H1 (cell line): ENCODE measurements around the gene TAOK1. TPM values are rescaled to one million over a fixed set of nuclear protein-coding genes. Genes with fewer than 3 reads are reported as not detected.

Experiments
- CTCF ChIA-PET: fragments of 300-600 bp; sonication (Branson Sonifier 250); formaldehyde crosslinking; loops from one replicate; lab custom pipeline; 2021; ENCODE audit not compliant: partially characterized antibody; lab: Charles Lee
- POLR2A ChIA-PET: fragments of 300-600 bp; sonication (Branson Sonifier 250); formaldehyde crosslinking; loops from one replicate; lab custom pipeline; 2021; ENCODE audit warnings: inconsistent platforms; ENCODE audit not compliant: partially characterized antibody; lab: Charles Lee
- DNase-seq, 2 experiments: peaks; one replicate each; pipeline versions ENCODE4 v3.0.0 to v3.0.0-alpha.2; 2010 to 2022; ENCODE audit warnings: low spot score in 2 of 2, low read depth in 1 of 2, mixed read lengths in 1 of 2
- FAIRE-seq: peaks from 2 replicates; lab custom pipeline; 2011; peaks lifted over from hg19 to GRCh38; lab: Jason Lieb, UNC
- H2AFZ ChIP-seq: 2 replicates; pipeline ENCODE4 v1.8.1; 2012; ENCODE audit warnings: low read length, inconsistent platforms
- H2AK5ac ChIP-seq: 2 replicates; pipeline ENCODE4 v1.6.1; 2013; ENCODE audit warnings: low read depth, low read length
- H2BK120ac ChIP-seq: replicated peaks from 2 replicates; pipeline ENCODE3; 2013; ENCODE audit warnings: low read depth, low read length, inconsistent platforms
- H2BK12ac ChIP-seq: 2 replicates; pipeline ENCODE4 v1.6.1; 2013; ENCODE audit warnings: low read depth, low read length
- H2BK15ac ChIP-seq: 2 replicates; pipeline ENCODE4 v1.6.1; 2013; ENCODE audit warnings: low read length
- H2BK20ac ChIP-seq: 2 replicates; pipeline ENCODE4 v1.6.1; 2013; ENCODE audit warnings: low read length
- H2BK5ac ChIP-seq: 2 replicates; pipeline ENCODE4 v1.6.1; 2013; ENCODE audit warnings: low read depth, low read length
- H3K14ac ChIP-seq: 2 replicates; pipeline ENCODE4 v1.6.1; 2013; ENCODE audit warnings: inconsistent platforms; ENCODE audit not compliant: insufficient read length
- H3K18ac ChIP-seq: 2 replicates; pipeline ENCODE4 v1.6.1; 2013; ENCODE audit warnings: low read length; ENCODE audit errors: extremely low read depth
- H3K23ac ChIP-seq: 2 replicates; pipeline ENCODE4 v1.6.1; 2013; ENCODE audit warnings: inconsistent platforms; ENCODE audit not compliant: insufficient read length
- H3K23me2 ChIP-seq: 2 replicates; pipeline ENCODE4 v1.6.1; 2013; ENCODE audit warnings: low read depth, low read length
- H3K27ac ChIP-seq: 2 replicates; pipeline ENCODE4 v1.6.1; 2011; ENCODE audit warnings: low read depth, low read length, inconsistent platforms
- H3K27me3 ChIP-seq, 4 experiments: replicated peaks in 1 of 4; 1 replicate in 1 of 4; 2 replicates in 3 of 4; pipeline versions ENCODE4 v1.6.1 to v1.8.1; 2011 to 2013; ENCODE audit warnings: low read length in 3 of 4, mild to moderate bottlenecking in 3 of 4, inconsistent platforms in 2 of 4, mixed read lengths in 2 of 4, moderate library complexity in 1 of 4; ENCODE audit not compliant: control insufficient read depth in 3 of 4, insufficient read depth in 3 of 4; ENCODE audit errors: extremely low read depth in 1 of 4
- H3K36me3 ChIP-seq, 4 experiments: 2 replicates each; pipeline versions ENCODE4 v1.6.1 to v1.8.1; 2011 to 2013; ENCODE audit warnings: mild to moderate bottlenecking in 4 of 4, low read length in 3 of 4, moderate library complexity in 2 of 4, control low read depth in 1 of 4, inconsistent platforms in 1 of 4; ENCODE audit not compliant: insufficient read depth in 4 of 4, control insufficient read depth in 2 of 4
- H3K4ac ChIP-seq: replicated peaks from 2 replicates; pipeline ENCODE3; 2013; ENCODE audit warnings: low read length, low read depth, mixed read lengths, inconsistent platforms; ENCODE audit not compliant: insufficient read length
- H3K4me1 ChIP-seq, 4 experiments: replicated peaks in 1 of 4; 1 replicate in 1 of 4; 2 replicates in 3 of 4; pipeline versions ENCODE4 v1.6.1 to v1.8.1; 2011 to 2013; ENCODE audit warnings: low read length in 3 of 4, inconsistent platforms in 2 of 4, mixed read lengths in 1 of 4; ENCODE audit not compliant: insufficient read depth in 4 of 4, control insufficient read depth in 3 of 4
- H3K4me2 ChIP-seq, 2 experiments: 2 replicates each; pipeline versions ENCODE4 v1.6.1 to v1.8.1; 2011 to 2013; ENCODE audit warnings: low read depth in 2 of 2, low read length in 2 of 2, control low read depth in 1 of 2, inconsistent platforms in 1 of 2, mild to moderate bottlenecking in 1 of 2; ENCODE audit not compliant: insufficient read depth in 1 of 2
- H3K4me3 ChIP-seq, 4 experiments: fragments of 200-600, 300-600 bp in 1 of 4; sonication (generic), shearing (Covaris generic), sonication (Bioruptor Twin) in 1 of 4; 2 replicates each; pipeline versions ENCODE4 v1.5.1 to v1.8.1; 2011 to 2016; ENCODE audit warnings: low read length in 4 of 4, low read depth in 3 of 4, control low read depth in 2 of 4, inconsistent platforms in 2 of 4, mild to moderate bottlenecking in 2 of 4, mixed read lengths in 1 of 4, moderate library complexity in 1 of 4; ENCODE audit not compliant: insufficient read depth in 2 of 4; ENCODE audit errors: extremely low read depth in 1 of 4
- H3K56ac ChIP-seq: replicated peaks from 2 replicates; pipeline ENCODE3; 2013; ENCODE audit warnings: low read depth, mild to moderate bottlenecking, mixed read lengths, low read length, inconsistent platforms; ENCODE audit not compliant: insufficient read length
- H3K79me1 ChIP-seq: 2 replicates; pipeline ENCODE4 v1.6.1; 2013; ENCODE audit warnings: low read depth, low read length, control low read depth
- H3K79me2 ChIP-seq, 2 experiments: 2 replicates each; pipeline versions ENCODE4 v1.6.1 to v1.8.1; 2012 to 2013; ENCODE audit warnings: low read length in 2 of 2, mild to moderate bottlenecking in 2 of 2, inconsistent platforms in 1 of 2; ENCODE audit not compliant: insufficient read depth in 2 of 2, control insufficient read depth in 1 of 2
- H3K9ac ChIP-seq, 4 experiments: replicated peaks in 1 of 4; 1 replicate in 1 of 4; 2 replicates in 3 of 4; pipeline versions ENCODE4 v1.6.1 to v1.8.1; 2011 to 2013; ENCODE audit warnings: low read depth in 3 of 4, low read length in 3 of 4, control low read depth in 2 of 4, mild to moderate bottlenecking in 2 of 4, moderate library complexity in 2 of 4, inconsistent platforms in 1 of 4; ENCODE audit errors: extremely low read depth in 1 of 4
- H3K9me3 ChIP-seq, 2 experiments: 2 replicates each; pipeline versions ENCODE4 v1.6.1 to v1.8.1; 2012 to 2013; ENCODE audit warnings: mild to moderate bottlenecking in 2 of 2, moderate library complexity in 2 of 2, control low read depth in 1 of 2, inconsistent platforms in 1 of 2, low read depth in 1 of 2, low read length in 1 of 2, mixed read lengths in 1 of 2; ENCODE audit not compliant: insufficient read depth in 2 of 2
- H4K20me1 ChIP-seq, 2 experiments: replicated peaks in 1 of 2; 2 replicates each; pipeline versions ENCODE3 to v1.8.1; 2011 to 2013; ENCODE audit warnings: inconsistent platforms in 2 of 2, low read length in 2 of 2, mild to moderate bottlenecking in 1 of 2; ENCODE audit not compliant: insufficient read depth in 2 of 2, control insufficient read depth in 1 of 2
- H4K5ac ChIP-seq: 2 replicates; pipeline ENCODE4 v1.6.1; 2013; ENCODE audit warnings: low read length, low read depth, mixed read lengths, inconsistent platforms; ENCODE audit not compliant: insufficient read length
- H4K8ac ChIP-seq: 2 replicates; pipeline ENCODE4 v1.8.0; 2013; ENCODE audit warnings: mild to moderate bottlenecking, moderate library complexity, low read length, inconsistent platforms; ENCODE audit not compliant: insufficient read depth; ENCODE audit errors: extremely low read depth
- H4K91ac ChIP-seq: replicated peaks from 2 replicates; pipeline ENCODE3; 2013; ENCODE audit warnings: low read length, mixed read lengths, inconsistent platforms; ENCODE audit not compliant: insufficient read length
- KDM4A ChIP-seq: IDR thresholded peaks from one replicate; pipeline ENCODE4 v1.7.1; 2012; ENCODE audit warnings: low read depth, mild to moderate bottlenecking, moderate library complexity, low read length, inconsistent platforms; ENCODE audit not compliant: severe bottlenecking
- KDM5A ChIP-seq: fragments of 200-600 bp; IDR thresholded peaks from 2 replicates; pipeline ENCODE4 v1.7.1; 2012; ENCODE audit warnings: mild to moderate bottlenecking, low read length, inconsistent platforms, mixed read lengths
- RXRA ChIP-seq: IDR thresholded peaks from 2 replicates; pipeline ENCODE4 v1.6.1; 2011; ENCODE audit warnings: low read depth, mild to moderate bottlenecking, low read length, moderate library complexity; ENCODE audit not compliant: insufficient read depth
- SIX5 ChIP-seq: IDR thresholded peaks from 2 replicates; pipeline ENCODE4 v1.6.1; 2011; ENCODE audit warnings: mild to moderate bottlenecking, low read depth, low read length
- WGBS, 2 experiments: shearing (Covaris generic) in 1 of 2; methylation state at CpG; one replicate each; pipeline versions ENCODE4 v1.1.6 to v1.1.7; 2013 to 2015; ENCODE audit warnings: low lambda C conversion rate in 2 of 2, mixed read lengths in 2 of 2, inconsistent platforms in 1 of 2, low coverage in 1 of 2, missing lambda C conversion rate in 1 of 2; ENCODE audit not compliant: insufficient replicate concordance in 2 of 2, insufficient coverage in 1 of 2, insufficient read length in 1 of 2; ENCODE audit errors: extremely low coverage in 1 of 2, missing lambda C conversion rate in 1 of 2; 5-methylcytosine and 5-hydroxymethylcytosine counted together
- polyA plus RNA-seq, 7 experiments: library from polyadenylated mRNA; depleted of rRNA in 3 of 7; stranded (reverse) in 5 of 7; unstranded in 2 of 7; fragments of >200 nt in 5 of 7; fragments of 200-250 nt in 2 of 7; gene quantifications; 1 replicate in 5 of 7; 2 replicates in 1 of 7; 4 replicates in 1 of 7; pipeline versions ENCODE4 v1.2.1 to v1.2.3, GENCODE V29; 2011 to 2013; ENCODE audit warnings: missing spikeins in 2 of 7, mixed read lengths in 2 of 7
- total RNA-seq: library from RNA; stranded (reverse); fragmentation: NEBNext Ultra II Directional; extraction: Animal tissue kit (Norgen Biotek cat#: 25700); gene quantifications from 2 replicates; pipeline ENCODE4 v1.2.1, GENCODE V29; 2021

Gene TAOK1
- total and polyA plus RNA-seq, 2 of the 8 experiments (the other 6 are each of a cell fraction or from before 2014, with no cell fraction given), result 12.2 to 90.6 TPM

DNA sequence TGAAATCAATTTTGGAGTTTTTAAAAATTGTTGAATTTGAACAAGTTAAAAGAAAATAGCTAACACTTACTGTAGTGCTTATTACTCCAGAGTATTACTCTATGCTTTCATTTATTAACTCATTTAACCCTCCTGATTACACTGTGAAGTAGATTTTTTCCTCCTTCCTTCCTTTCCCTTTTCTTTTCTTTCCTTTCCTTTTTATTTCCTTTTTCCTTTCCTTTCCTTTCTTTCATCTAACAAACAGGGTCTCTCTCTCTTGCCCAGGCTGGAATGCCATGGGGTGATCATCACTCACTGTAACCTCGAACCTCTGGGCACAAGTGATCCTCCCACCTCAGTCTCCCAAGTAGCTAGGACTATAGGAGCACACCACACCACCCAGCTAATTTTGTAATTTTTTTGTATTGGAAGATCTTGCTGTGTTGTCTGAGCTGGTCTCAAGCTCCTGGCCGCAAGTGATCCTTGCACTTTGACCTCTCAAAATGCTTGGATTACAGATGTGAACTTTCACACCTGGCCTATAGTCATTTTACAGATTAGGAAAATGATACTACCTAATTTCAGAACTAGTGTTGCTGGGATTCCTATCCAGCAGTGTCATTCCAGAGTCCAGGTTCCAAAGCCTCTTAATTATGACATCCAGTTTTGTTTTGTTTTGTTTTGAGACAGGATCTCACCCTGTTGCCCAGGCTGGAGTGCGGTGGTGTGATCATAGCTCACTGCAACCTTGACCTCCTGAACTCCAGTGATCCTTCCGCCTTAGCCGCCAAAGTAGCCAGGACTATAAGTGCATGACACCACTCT is 59.9 kb downstream of the TAOK1 start:
- DNase-seq (no peak), FAIRE-seq (no peak)
- H2BK5ac ChIP-seq, result no peak overlapping the region
- ChIA-PET CTCF (interaction anchor here (1.0 to 1.2 kb wide), 2 partner anchors 11 to 40 kb away, joined by 3 to 4 read pairs; no protein-coding TSS in a partner anchor), POLR2A (interaction anchor here (1.5 kb wide), 1 partner anchor 48 kb away, joined by 3 read pairs; no protein-coding TSS in a partner anchor)
- H3K27ac ChIP-seq, result no peak overlapping the region
- H4K8ac ChIP-seq, result no peak overlapping the region
- H2BK15ac ChIP-seq, result no peak overlapping the region
- H3K79me1 ChIP-seq, result peaks cover 2% of the 10 kb centered on the region; the same call in 1 of the 2 replicates
- H2BK20ac ChIP-seq, result no peak overlapping the region
- no peak overlapping the region for H3K18ac ChIP-seq
- H2AFZ ChIP-seq, result no peak overlapping the region
- H3K4me1 ChIP-seq, result no peaks in the 10 kb centered on the region; a peak in 1 of 7 replicates
- no peak for TF ChIP-seq SIX5
- no peak for TF ChIP-seq RXRA
- no peak for TF ChIP-seq KDM4A
- no peak for TF ChIP-seq KDM5A
- H3K4ac ChIP-seq, result no peak overlapping the region
- no peak overlapping the region for H3K14ac ChIP-seq
- H3K23me2 ChIP-seq, result no peaks in the 10 kb centered on the region
- peaks cover 0 to 2% of the 10 kb centered on the region in 2 experiments; a peak in 1 of 4 replicates for H3K9me3 ChIP-seq
- no peak overlapping the region for H4K5ac ChIP-seq
- H3K27me3 ChIP-seq, result no peaks in the 10 kb centered on the region
- H3K79me2 ChIP-seq, result peaks cover 0 to 80% of the 10 kb centered on the region in 2 experiments; a peak in 3 of 4 replicates
- H3K4me3 ChIP-seq, result no peak overlapping the region
- no peak overlapping the region for H2BK12ac ChIP-seq
- H3K36me3 ChIP-seq, result peaks cover 0 to 23% (median 11%) of the 10 kb centered on the region in 4 experiments; a peak in 4 of 8 replicates
- no peak overlapping the region for H2AK5ac ChIP-seq
- H3K9ac ChIP-seq, result no peak overlapping the region
- no peak overlapping the region for H3K56ac ChIP-seq
- peaks cover 0 to 2% of the 10 kb centered on the region in 2 experiments for H4K20me1 ChIP-seq
- no peak overlapping the region for H4K91ac ChIP-seq
- no peak overlapping the region for H2BK120ac ChIP-seq
- no peak overlapping the region for H3K4me2 ChIP-seq
- H3K23ac ChIP-seq, result no peak overlapping the region
- 94% methylated on average over 5 of the region's 5 CpGs; no CpG with 5 or more reads in 1 of the 2 experiments for WGBS, 2 experiments
